Astrocyte (in vitro differentiated cells and primary cell): ENCODE results near the gene VARS1.

ENCODE experiments used
- CTCF ChIP-seq: IDR thresholded peaks from 2 replicates; pipeline ENCODE4 v1.5.1; 2011; ENCODE audit warnings: low read depth, mild to moderate bottlenecking, inconsistent platforms, low read length, moderate library complexity; ENCODE audit not compliant: insufficient read depth
- EZH2 ChIP-seq: IDR thresholded peaks from 2 replicates; pipeline ENCODE4 v1.6.1; 2012; ENCODE audit warnings: mild to moderate bottlenecking, low read length, inconsistent platforms; ENCODE audit not compliant: insufficient read depth

DNA sequence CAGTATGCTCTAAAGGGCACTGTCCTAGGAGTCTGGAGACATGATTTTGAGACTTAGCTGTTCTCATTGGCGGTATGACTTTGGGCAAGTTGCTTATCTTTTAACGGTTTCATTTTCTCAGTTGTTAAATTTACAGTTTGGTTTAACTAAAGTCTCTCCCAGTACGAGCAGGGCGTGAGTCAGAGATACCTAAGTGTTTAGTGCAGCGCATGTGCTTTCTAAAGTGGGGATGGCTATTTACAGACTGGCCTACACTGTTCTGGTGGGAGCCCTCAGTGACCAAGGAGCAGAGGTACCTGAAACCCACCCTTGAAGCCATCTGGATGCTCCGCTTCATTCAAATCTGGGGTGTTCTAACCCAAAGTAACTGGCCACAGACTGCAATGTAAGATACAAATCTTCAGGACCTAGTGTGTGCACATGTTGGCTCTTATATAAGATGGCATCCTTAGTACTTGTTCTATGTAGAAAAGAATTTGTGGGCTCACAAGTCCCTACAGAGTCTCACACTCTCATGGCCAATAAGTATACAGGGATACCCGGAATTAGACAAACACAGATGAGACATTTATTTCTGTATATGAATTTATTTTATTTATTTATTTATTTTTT lies 45.0 kb downstream of the VARS1 start:
- TF ChIP-seq CTCF (no peak), EZH2 (no peak)
